ENCODE data around the gene BRIP1. TPM values are rescaled to one million over a fixed set of nuclear protein-coding genes. Genes with fewer than 3 reads are reported as not detected.
A peak's percentile ranks its signal among the peaks of the same experiment; 100 is the strongest.

The BRIP1 gene
- total and polyA plus RNA-seq, 9 of the 15 experiments (the other 6 are each of a cell fraction or from before 2014, with no cell fraction given), result 2.4 to 17.5 (median 11.2) TPM

DNA sequence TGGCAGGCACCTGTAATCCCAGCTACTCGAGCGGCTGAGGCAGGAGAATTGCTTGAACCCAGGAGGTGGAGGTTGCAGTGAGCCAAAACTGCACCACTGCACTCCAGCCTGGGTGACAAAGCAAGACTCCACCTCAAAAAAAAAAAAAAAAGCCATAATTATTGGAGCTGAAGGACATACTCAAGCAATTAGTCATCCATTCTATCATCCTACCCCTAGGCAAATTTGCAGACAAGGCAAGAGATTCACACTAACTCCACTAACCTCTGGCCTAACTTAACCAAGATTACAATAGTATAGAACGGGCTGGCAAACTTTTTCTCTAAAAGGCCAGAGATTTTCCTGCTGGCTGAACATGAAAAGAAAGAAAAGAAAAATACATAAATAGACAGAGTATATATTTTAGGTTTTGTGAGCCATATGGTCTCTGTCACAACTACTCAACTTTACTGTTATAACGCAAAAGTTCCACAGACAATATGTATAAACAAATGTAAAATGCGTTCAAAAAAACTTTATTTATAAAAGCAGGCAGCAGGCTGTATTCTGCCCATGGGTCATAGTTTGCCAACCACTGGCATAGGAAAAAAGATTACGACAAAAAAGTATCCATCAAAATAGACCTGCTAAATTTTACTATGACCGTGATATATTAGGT is 29.7 kb downstream of the BRIP1 start (continued):
- TF ChIP-seq, protein P1, sequence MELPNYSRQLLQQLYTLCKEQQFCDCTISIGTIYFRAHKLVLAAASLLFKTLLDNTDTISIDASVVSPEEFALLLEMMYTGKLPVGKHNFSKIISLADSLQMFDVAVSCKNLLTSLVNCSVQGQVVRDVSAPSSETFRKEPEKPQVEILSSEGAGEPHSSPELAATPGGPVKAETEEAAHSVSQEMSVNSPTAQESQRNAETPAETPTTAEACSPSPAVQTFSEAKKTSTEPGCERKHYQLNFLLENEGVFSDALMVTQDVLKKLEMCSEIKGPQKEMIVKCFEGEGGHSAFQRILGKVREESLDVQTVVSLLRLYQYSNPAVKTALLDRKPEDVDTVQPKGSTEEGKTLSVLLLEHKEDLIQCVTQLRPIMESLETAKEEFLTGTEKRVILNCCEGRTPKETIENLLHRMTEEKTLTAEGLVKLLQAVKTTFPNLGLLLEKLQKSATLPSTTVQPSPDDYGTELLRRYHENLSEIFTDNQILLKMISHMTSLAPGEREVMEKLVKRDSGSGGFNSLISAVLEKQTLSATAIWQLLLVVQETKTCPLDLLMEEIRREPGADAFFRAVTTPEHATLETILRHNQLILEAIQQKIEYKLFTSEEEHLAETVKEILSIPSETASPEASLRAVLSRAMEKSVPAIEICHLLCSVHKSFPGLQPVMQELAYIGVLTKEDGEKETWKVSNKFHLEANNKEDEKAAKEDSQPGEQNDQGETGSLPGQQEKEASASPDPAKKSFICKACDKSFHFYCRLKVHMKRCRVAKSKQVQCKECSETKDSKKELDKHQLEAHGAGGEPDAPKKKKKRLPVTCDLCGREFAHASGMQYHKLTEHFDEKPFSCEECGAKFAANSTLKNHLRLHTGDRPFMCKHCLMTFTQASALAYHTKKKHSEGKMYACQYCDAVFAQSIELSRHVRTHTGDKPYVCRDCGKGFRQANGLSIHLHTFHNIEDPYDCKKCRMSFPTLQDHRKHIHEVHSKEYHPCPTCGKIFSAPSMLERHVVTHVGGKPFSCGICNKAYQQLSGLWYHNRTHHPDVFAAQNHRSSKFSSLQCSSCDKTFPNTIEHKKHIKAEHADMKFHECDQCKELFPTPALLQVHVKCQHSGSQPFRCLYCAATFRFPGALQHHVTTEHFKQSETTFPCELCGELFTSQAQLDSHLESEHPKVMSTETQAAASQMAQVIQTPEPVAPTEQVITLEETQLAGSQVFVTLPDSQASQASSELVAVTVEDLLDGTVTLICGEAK (IDR thresholded peaks at IDR 0.05), result peak; percentile 85
- TF ChIP-seq, protein P1 (CRISPR knock-in tag; IDR thresholded peaks at IDR 0.05), result no peak
- TF ChIP-seq, protein P2, sequence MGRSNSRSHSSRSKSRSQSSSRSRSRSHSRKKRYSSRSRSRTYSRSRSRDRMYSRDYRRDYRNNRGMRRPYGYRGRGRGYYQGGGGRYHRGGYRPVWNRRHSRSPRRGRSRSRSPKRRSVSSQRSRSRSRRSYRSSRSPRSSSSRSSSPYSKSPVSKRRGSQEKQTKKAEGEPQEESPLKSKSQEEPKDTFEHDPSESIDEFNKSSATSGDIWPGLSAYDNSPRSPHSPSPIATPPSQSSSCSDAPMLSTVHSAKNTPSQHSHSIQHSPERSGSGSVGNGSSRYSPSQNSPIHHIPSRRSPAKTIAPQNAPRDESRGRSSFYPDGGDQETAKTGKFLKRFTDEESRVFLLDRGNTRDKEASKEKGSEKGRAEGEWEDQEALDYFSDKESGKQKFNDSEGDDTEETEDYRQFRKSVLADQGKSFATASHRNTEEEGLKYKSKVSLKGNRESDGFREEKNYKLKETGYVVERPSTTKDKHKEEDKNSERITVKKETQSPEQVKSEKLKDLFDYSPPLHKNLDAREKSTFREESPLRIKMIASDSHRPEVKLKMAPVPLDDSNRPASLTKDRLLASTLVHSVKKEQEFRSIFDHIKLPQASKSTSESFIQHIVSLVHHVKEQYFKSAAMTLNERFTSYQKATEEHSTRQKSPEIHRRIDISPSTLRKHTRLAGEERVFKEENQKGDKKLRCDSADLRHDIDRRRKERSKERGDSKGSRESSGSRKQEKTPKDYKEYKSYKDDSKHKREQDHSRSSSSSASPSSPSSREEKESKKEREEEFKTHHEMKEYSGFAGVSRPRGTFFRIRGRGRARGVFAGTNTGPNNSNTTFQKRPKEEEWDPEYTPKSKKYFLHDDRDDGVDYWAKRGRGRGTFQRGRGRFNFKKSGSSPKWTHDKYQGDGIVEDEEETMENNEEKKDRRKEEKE (IDR thresholded peaks at IDR 0.05; ENCODE audit: borderline replicate concordance in 1 of 2, control insufficient read depth in 1 of 2, low read depth in 2 of 2, low read length in 1 of 2), result peak in 1 of 2 experiments; percentile 67; a peak in 1 of 4 replicates
- 0 out of 2 replicates have a peak, but pooled peaks have one; percentile 22 for TF ChIP-seq ZNF384 (IDR thresholded peaks at IDR 0.05; ENCODE audit: low read depth, low read length)
- TF ChIP-seq ZNF146 (CRISPR knock-in tag; IDR thresholded peaks at IDR 0.05; ENCODE audit: unreplicated experiment), result no peak
- TF ChIP-seq JUND (IDR thresholded peaks at IDR 0.05; ENCODE audit: borderline replicate concordance, low read depth, low read length), result peak; percentile 25; the same call in 1 of the 2 replicates
- TF ChIP-seq JUND (tag; IDR thresholded peaks at IDR 0.05; ENCODE audit: borderline replicate concordance, low read depth, low read length), result no peak
- no peak for TF ChIP-seq CBX8 (IDR thresholded peaks at IDR 0.05; ENCODE audit: borderline replicate concordance, extremely low read depth, low read depth, low read length, poor library complexity, severe bottlenecking)
- no peak for TF ChIP-seq ZNF707 (CRISPR knock-in tag; conservative IDR thresholded peaks at IDR 0.05)
- no peak for TF ChIP-seq FOXJ3 (CRISPR knock-in tag; IDR thresholded peaks at IDR 0.05)
- TF ChIP-seq, protein P3, sequence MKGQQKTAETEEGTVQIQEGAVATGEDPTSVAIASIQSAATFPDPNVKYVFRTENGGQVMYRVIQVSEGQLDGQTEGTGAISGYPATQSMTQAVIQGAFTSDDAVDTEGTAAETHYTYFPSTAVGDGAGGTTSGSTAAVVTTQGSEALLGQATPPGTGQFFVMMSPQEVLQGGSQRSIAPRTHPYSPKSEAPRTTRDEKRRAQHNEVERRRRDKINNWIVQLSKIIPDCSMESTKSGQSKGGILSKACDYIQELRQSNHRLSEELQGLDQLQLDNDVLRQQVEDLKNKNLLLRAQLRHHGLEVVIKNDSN (CRISPR knock-in tag; IDR thresholded peaks at IDR 0.05), result no peak
